Activated naive CD8-positive, alpha-beta T cell treated with anti-CD3 and anti-CD28 coated beads for 36 hours (primary cell): ENCODE measurements around the gene MAP2. TPM values are rescaled to one million over a fixed set of nuclear protein-coding genes. Genes with fewer than 3 reads are reported as not detected.

ENCODE experiments used
- DNase-seq: peaks from one replicate; pipeline ENCODE4 v3.0.0; 2021
- H3K27ac Mint-ChIP-seq: one replicate; pipeline ENCODE4 v1.8.0; 2022; ENCODE audit warnings: mild to moderate bottlenecking, moderate library complexity, mixed read lengths
- H3K27me3 Mint-ChIP-seq: one replicate; pipeline ENCODE4 v1.8.0; 2022; ENCODE audit warnings: mild to moderate bottlenecking, mixed read lengths
- H3K36me3 Mint-ChIP-seq: one replicate; pipeline ENCODE4 v1.8.0; 2021; ENCODE audit warnings: mild to moderate bottlenecking, mixed read lengths
- H3K4me1 Mint-ChIP-seq: one replicate; pipeline ENCODE4 v1.8.0; 2021; ENCODE audit warnings: mixed read lengths
- H3K4me3 Mint-ChIP-seq: one replicate; pipeline ENCODE4 v1.8.0; 2022; ENCODE audit warnings: mild to moderate bottlenecking, moderate library complexity, mixed read lengths
- H3K9me3 Mint-ChIP-seq: one replicate; pipeline ENCODE4 v1.8.0; 2022; ENCODE audit warnings: mixed read lengths
- total RNA-seq, 2 experiments: library from RNA; stranded (reverse); gene quantifications; one replicate each; pipeline ENCODE4 v1.2.3, GENCODE V29; 2021

Gene MAP2
- total RNA-seq, 2 experiments from 2014 or later, result 0.21 TPM; not detected in 1

GRCh38 chr2:209401788-209402187, 22.1 kb upstream of the MAP2 start:
- no peaks in the 10 kb centered on the region for H3K36me3 Mint-ChIP-seq
- no peak overlapping the region for H3K4me3 Mint-ChIP-seq
- H3K27ac Mint-ChIP-seq, result no peak overlapping the region
- H3K4me1 Mint-ChIP-seq, result no peaks in the 10 kb centered on the region
- H3K27me3 Mint-ChIP-seq, result peaks cover 4% of the 10 kb centered on the region
- H3K9me3 Mint-ChIP-seq, result no peaks in the 10 kb centered on the region
- DNase-seq, result no peak

GRCh38 chr2:209411296-209411695, 12.6 kb upstream of the MAP2 start:
- no peak overlapping the region for H3K4me3 Mint-ChIP-seq
- H3K27me3 Mint-ChIP-seq, result peaks cover 12% of the 10 kb centered on the region
- H3K4me1 Mint-ChIP-seq, result no peaks in the 10 kb centered on the region
- DNase-seq, result no peak
- no peak overlapping the region for H3K27ac Mint-ChIP-seq
- H3K36me3 Mint-ChIP-seq, result no peaks in the 10 kb centered on the region
- H3K9me3 Mint-ChIP-seq, result peaks cover 3% of the 10 kb centered on the region

GRCh38 chr2:209411718-209412117, 12.1 kb upstream of the MAP2 start:
- no peak for DNase-seq
- H3K4me3 Mint-ChIP-seq, result no peak overlapping the region
- H3K36me3 Mint-ChIP-seq, result no peaks in the 10 kb centered on the region
- H3K27me3 Mint-ChIP-seq, result peaks cover 12% of the 10 kb centered on the region
- peaks cover 3% of the 10 kb centered on the region for H3K9me3 Mint-ChIP-seq
- no peaks in the 10 kb centered on the region for H3K4me1 Mint-ChIP-seq
- no peak overlapping the region for H3K27ac Mint-ChIP-seq

GRCh38 chr2:209413311-209414014, 10.4 kb upstream of the MAP2 start:
- Mint-ChIP-seq H3K4me3 (no peak overlapping the region), H3K27ac (no peak overlapping the region), H3K4me1 (no peaks in the 10 kb centered on the region), H3K27me3 (peaks cover 8% of the 10 kb centered on the region), H3K36me3 (no peaks in the 10 kb centered on the region), H3K9me3 (peaks cover 3% of the 10 kb centered on the region)
- DNase-seq, result no peak

GRCh38 chr2:209416913-209417312, 6.9 kb upstream of the MAP2 start:
- Mint-ChIP-seq H3K36me3 (no peaks in the 10 kb centered on the region), H3K4me1 (no peaks in the 10 kb centered on the region), H3K9me3 (peaks cover 3% of the 10 kb centered on the region), H3K27ac (no peak overlapping the region), H3K27me3 (peaks cover 12% of the 10 kb centered on the region), H3K4me3 (no peak overlapping the region)
- no peak for DNase-seq

- no peak for DNase-seq
- Mint-ChIP-seq H3K27ac (no peak overlapping the region), H3K4me1 (peaks cover 14% of the 10 kb centered on the region), H3K9me3 (no peaks in the 10 kb centered on the region), H3K27me3 (peaks cover 45% of the 10 kb centered on the region), H3K4me3 (no peak overlapping the region), H3K36me3 (no peaks in the 10 kb centered on the region)
These were observed 1.6 kb upstream of the MAP2 start for GRCh38 chr2:209422191-209422754.

- Mint-ChIP-seq H3K9me3 (no peaks in the 10 kb centered on the region), H3K4me1 (peaks cover 14% of the 10 kb centered on the region)
- DNase-seq, result no peak
These were observed 403 bp downstream of the MAP2 start for GRCh38 chr2:209424199-209424701.

GRCh38 chr2:209424781-209425470, 1.1 kb downstream of the MAP2 start:
- peaks cover 54% of the 10 kb centered on the region for H3K27me3 Mint-ChIP-seq
- H3K36me3 Mint-ChIP-seq, result no peaks in the 10 kb centered on the region
- peak overlapping the region; percentile 66 for H3K4me3 Mint-ChIP-seq
- H3K27ac Mint-ChIP-seq, result no peak overlapping the region
- peaks cover 14% of the 10 kb centered on the region for H3K4me1 Mint-ChIP-seq
- DNase-seq, result no peak
- H3K9me3 Mint-ChIP-seq, result no peaks in the 10 kb centered on the region

More at GRCh38 chr2:209424199-209424701, 403 bp downstream of the MAP2 start:
- no peaks in the 10 kb centered on the region for H3K36me3 Mint-ChIP-seq
- peak overlapping the region; percentile 66 for H3K4me3 Mint-ChIP-seq
- H3K27me3 Mint-ChIP-seq, result peaks cover 54% of the 10 kb centered on the region
- no peak overlapping the region for H3K27ac Mint-ChIP-seq

GRCh38 chr2:209425471-209426071, 1.7 kb downstream of the MAP2 start:
- Mint-ChIP-seq H3K4me3 (no peak overlapping the region), H3K4me1 (peaks cover 14% of the 10 kb centered on the region), H3K36me3 (no peaks in the 10 kb centered on the region)

GRCh38 chr2:209426432-209426831, 2.6 kb downstream of the MAP2 start:
- no peak overlapping the region for H3K4me3 Mint-ChIP-seq
- H3K36me3 Mint-ChIP-seq, result no peaks in the 10 kb centered on the region
- no peak overlapping the region for H3K27ac Mint-ChIP-seq
- peaks cover 54% of the 10 kb centered on the region for H3K27me3 Mint-ChIP-seq
- no peaks in the 10 kb centered on the region for H3K9me3 Mint-ChIP-seq
- DNase-seq, result no peak
- peaks cover 14% of the 10 kb centered on the region for H3K4me1 Mint-ChIP-seq

More at GRCh38 chr2:209425471-209426071, 1.7 kb downstream of the MAP2 start:
- no peaks in the 10 kb centered on the region for H3K9me3 Mint-ChIP-seq
- DNase-seq, result peak; percentile 1
- peaks cover 54% of the 10 kb centered on the region for H3K27me3 Mint-ChIP-seq
- H3K27ac Mint-ChIP-seq, result no peak overlapping the region

- H3K4me3 Mint-ChIP-seq, result no peak overlapping the region
- peaks cover 12% of the 10 kb centered on the region for H3K27me3 Mint-ChIP-seq
- H3K4me1 Mint-ChIP-seq, result no peaks in the 10 kb centered on the region
- no peaks in the 10 kb centered on the region for H3K9me3 Mint-ChIP-seq
- H3K36me3 Mint-ChIP-seq, result no peaks in the 10 kb centered on the region
- no peak overlapping the region for H3K27ac Mint-ChIP-seq
- no peak for DNase-seq
These were observed 7.9 kb downstream of the MAP2 start for GRCh38 chr2:209431701-209432100.

- Mint-ChIP-seq H3K4me3 (no peak overlapping the region), H3K27me3 (no peaks in the 10 kb centered on the region), H3K36me3 (no peaks in the 10 kb centered on the region), H3K4me1 (no peaks in the 10 kb centered on the region), H3K9me3 (no peaks in the 10 kb centered on the region), H3K27ac (no peak overlapping the region)
- DNase-seq, result no peak
These were observed 17.7 kb downstream of the MAP2 start for GRCh38 chr2:209441541-209441940.

GRCh38 chr2:209442939-209443338, 19.1 kb downstream of the MAP2 start:
- no peaks in the 10 kb centered on the region for H3K4me1 Mint-ChIP-seq
- no peaks in the 10 kb centered on the region for H3K36me3 Mint-ChIP-seq

GRCh38 chr2:209445485-209445884, 21.6 kb downstream of the MAP2 start:
- no peak overlapping the region for H3K4me3 Mint-ChIP-seq
- no peaks in the 10 kb centered on the region for H3K36me3 Mint-ChIP-seq
- H3K27ac Mint-ChIP-seq, result no peak overlapping the region
- H3K4me1 Mint-ChIP-seq, result no peaks in the 10 kb centered on the region
- no peaks in the 10 kb centered on the region for H3K27me3 Mint-ChIP-seq
- DNase-seq, result no peak
- H3K9me3 Mint-ChIP-seq, result no peaks in the 10 kb centered on the region

More at GRCh38 chr2:209442939-209443338, 19.1 kb downstream of the MAP2 start:
- DNase-seq, result no peak
- Mint-ChIP-seq H3K27ac (no peak overlapping the region), H3K9me3 (no peaks in the 10 kb centered on the region), H3K27me3 (no peaks in the 10 kb centered on the region), H3K4me3 (no peak overlapping the region)

GRCh38 chr2:209451209-209451834, 27.5 kb downstream of the MAP2 start:
- Mint-ChIP-seq H3K4me3 (no peak overlapping the region), H3K36me3 (no peaks in the 10 kb centered on the region), H3K27me3 (no peaks in the 10 kb centered on the region), H3K4me1 (no peaks in the 10 kb centered on the region), H3K27ac (no peak overlapping the region), H3K9me3 (no peaks in the 10 kb centered on the region)
- DNase-seq, result no peak
